HG03045 (cell line): ENCODE data around the gene INO80D.
"Not testable (repeated sequence)": the region's sequence is repeated elsewhere in the genome, so short reads cannot be mapped to it uniquely, and the experiment has no call there.

Experiments
- ATAC-seq: cut with Tn5 transposase; IDR thresholded peaks from one replicate; pipeline ENCODE4 v1.9.1; 2021; ENCODE audit warnings: mild to moderate bottlenecking, moderate library complexity; ENCODE audit not compliant: unreplicated experiment

Gene INO80D

GRCh38 chr2:206085742-206086445 lies at the start of gene INO80D:
Gene INO80D (minus strand): TSS chr2:206086174. CDS start chr2:206063016, 23,158 bp downstream.
- peak; percentile 87 for ATAC-seq

GRCh38 chr2:206127656-206128055 lies 41.7 kb upstream of the INO80D start:
- no peak for ATAC-seq

- no peak for ATAC-seq
Measured at GRCh38 chr2:206125901-206126300, 39.9 kb upstream of the INO80D start.

GRCh38 chr2:206122569-206122968 lies 36.6 kb upstream of the INO80D start:
- not testable (repeated sequence) for ATAC-seq

GRCh38 chr2:206116278-206116677 lies 30.3 kb upstream of the INO80D start:
- ATAC-seq = no peak

- ATAC-seq = no peak
Measured at GRCh38 chr2:206115026-206115578, 29.1 kb upstream of the INO80D start.

- ATAC-seq = no peak
Measured at GRCh38 chr2:206112846-206113547, 27.0 kb upstream of the INO80D start.

- no peak for ATAC-seq
Measured at GRCh38 chr2:206112108-206112507, 26.1 kb upstream of the INO80D start.

GRCh38 chr2:206108713-206109112 lies 22.7 kb upstream of the INO80D start:
- no peak for ATAC-seq

- no peak for ATAC-seq
Measured at GRCh38 chr2:206105541-206105940, 19.6 kb upstream of the INO80D start.

- no peak for ATAC-seq
Measured at GRCh38 chr2:206105038-206105437, 19.1 kb upstream of the INO80D start.

GRCh38 chr2:206098872-206099271 lies 12.9 kb upstream of the INO80D start:
- ATAC-seq = not testable (repeated sequence)

GRCh38 chr2:206098471-206098870 lies 12.5 kb upstream of the INO80D start:
- no peak for ATAC-seq

- ATAC-seq = no peak
Measured at GRCh38 chr2:206096876-206097275, 10.9 kb upstream of the INO80D start.

GRCh38 chr2:206095536-206096332 lies 9.8 kb upstream of the INO80D start:
- no peak for ATAC-seq

- no peak for ATAC-seq
Measured at GRCh38 chr2:206092297-206092696, 6.3 kb upstream of the INO80D start.

- ATAC-seq = no peak
Measured at GRCh38 chr2:206088248-206088647, 2.3 kb upstream of the INO80D start.

GRCh38 chr2:206086716-206087350 lies 859 bp upstream of the INO80D start:
- ATAC-seq = no peak

GRCh38 chr2:206084870-206085741 lies 868 bp downstream of the INO80D start:
- peak; percentile 30 for ATAC-seq

- no peak for ATAC-seq
Measured at GRCh38 chr2:206084439-206084869, 1.5 kb downstream of the INO80D start.
